HEK293 (cell line): ENCODE results near the gene PRELID2.

Experiments
- TSHZ1 ChIP-seq: fragments of 450-650 bp; formaldehyde crosslinking; IDR thresholded peaks from 2 replicates; pipeline ENCODE4 v1.5.1; 2016; ENCODE audit warnings: missing biosample characterization, missing genetic modification characterization, borderline replicate concordance
- ZBTB26 ChIP-seq: fragments of 450-650 bp; formaldehyde crosslinking; optimal IDR thresholded peaks from 2 replicates; pipeline ENCODE3; 2016; ENCODE audit warnings: missing biosample characterization, mild to moderate bottlenecking, missing genetic modification characterization
- ZNF174 ChIP-seq: fragments of 450-650 bp; formaldehyde crosslinking; IDR thresholded peaks from 2 replicates; pipeline ENCODE4 v1.5.0; 2017; ENCODE audit warnings: missing biosample characterization, mild to moderate bottlenecking, missing genetic modification characterization
- ZNF274 ChIP-seq, 2 experiments: fragments of 200-500 bp in 1 of 2; fragments of 450-650 bp in 1 of 2; sonication (Bioruptor generic) in 1 of 2; formaldehyde crosslinking in 1 of 2; IDR thresholded peaks; 2 replicates each; pipeline versions ENCODE4 v1.5.1 to v1.6.1; 2014 to 2016; ENCODE audit warnings: borderline replicate concordance in 1 of 2, inconsistent platforms in 1 of 2, low read length in 1 of 2, missing biosample characterization in 1 of 2, missing genetic modification characterization in 1 of 2
- ZNF324 ChIP-seq: fragments of 450-650 bp; formaldehyde crosslinking; IDR thresholded peaks from 2 replicates; pipeline ENCODE4 v1.5.1; 2016; ENCODE audit warnings: missing biosample characterization, missing genetic modification characterization
- ZNF362 ChIP-seq: fragments of 450-650 bp; formaldehyde crosslinking; IDR thresholded peaks from 2 replicates; pipeline ENCODE4 v1.5.1; 2016; ENCODE audit warnings: missing biosample characterization, missing genetic modification characterization
- ZNF830 ChIP-seq: fragments of 450-650 bp; IDR thresholded peaks from 2 replicates; pipeline ENCODE4 v1.5.0; 2018; ENCODE audit warnings: missing biosample characterization, missing genetic modification characterization, low read depth, mild to moderate bottlenecking, moderate library complexity
- TF ChIP-seq, protein P1 (sequence below): fragments of 450-650 bp; formaldehyde crosslinking; IDR thresholded peaks from 2 replicates; pipeline ENCODE4 v1.5.1; 2016; ENCODE audit warnings: missing biosample characterization, missing genetic modification characterization
- TF ChIP-seq, protein P2 (sequence below): IDR thresholded peaks from 2 replicates; pipeline ENCODE4 v1.6.1; 2011; ENCODE audit warnings: mild to moderate bottlenecking, low read depth, low read length, borderline replicate concordance
- TF ChIP-seq, protein P3 (sequence below): fragments of 450-650 bp; formaldehyde crosslinking; IDR thresholded peaks from 2 replicates; pipeline ENCODE4 v1.5.1; 2016; ENCODE audit warnings: missing biosample characterization, missing genetic modification characterization
- TF ChIP-seq, protein P4 (sequence below): fragments of 450-650 bp; formaldehyde crosslinking; IDR thresholded peaks from 2 replicates; pipeline ENCODE4 v1.5.1; 2016; ENCODE audit warnings: missing biosample characterization, missing genetic modification characterization

- TF ChIP-seq, protein P1, sequence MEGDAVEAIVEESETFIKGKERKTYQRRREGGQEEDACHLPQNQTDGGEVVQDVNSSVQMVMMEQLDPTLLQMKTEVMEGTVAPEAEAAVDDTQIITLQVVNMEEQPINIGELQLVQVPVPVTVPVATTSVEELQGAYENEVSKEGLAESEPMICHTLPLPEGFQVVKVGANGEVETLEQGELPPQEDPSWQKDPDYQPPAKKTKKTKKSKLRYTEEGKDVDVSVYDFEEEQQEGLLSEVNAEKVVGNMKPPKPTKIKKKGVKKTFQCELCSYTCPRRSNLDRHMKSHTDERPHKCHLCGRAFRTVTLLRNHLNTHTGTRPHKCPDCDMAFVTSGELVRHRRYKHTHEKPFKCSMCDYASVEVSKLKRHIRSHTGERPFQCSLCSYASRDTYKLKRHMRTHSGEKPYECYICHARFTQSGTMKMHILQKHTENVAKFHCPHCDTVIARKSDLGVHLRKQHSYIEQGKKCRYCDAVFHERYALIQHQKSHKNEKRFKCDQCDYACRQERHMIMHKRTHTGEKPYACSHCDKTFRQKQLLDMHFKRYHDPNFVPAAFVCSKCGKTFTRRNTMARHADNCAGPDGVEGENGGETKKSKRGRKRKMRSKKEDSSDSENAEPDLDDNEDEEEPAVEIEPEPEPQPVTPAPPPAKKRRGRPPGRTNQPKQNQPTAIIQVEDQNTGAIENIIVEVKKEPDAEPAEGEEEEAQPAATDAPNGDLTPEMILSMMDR (tag by site-specific recombination) = no peak
- no peak for TF ChIP-seq ZNF274 (IDR thresholded peaks at IDR 0.05; ENCODE audit: low read length)
- no peak for TF ChIP-seq ZNF274 (tag by site-specific recombination; IDR thresholded peaks at IDR 0.05; ENCODE audit: borderline replicate concordance)
- TF ChIP-seq ZNF174 (tag by site-specific recombination) = no peak
- no peak for TF ChIP-seq ZNF324 (tag by site-specific recombination)
- TF ChIP-seq, protein P2, sequence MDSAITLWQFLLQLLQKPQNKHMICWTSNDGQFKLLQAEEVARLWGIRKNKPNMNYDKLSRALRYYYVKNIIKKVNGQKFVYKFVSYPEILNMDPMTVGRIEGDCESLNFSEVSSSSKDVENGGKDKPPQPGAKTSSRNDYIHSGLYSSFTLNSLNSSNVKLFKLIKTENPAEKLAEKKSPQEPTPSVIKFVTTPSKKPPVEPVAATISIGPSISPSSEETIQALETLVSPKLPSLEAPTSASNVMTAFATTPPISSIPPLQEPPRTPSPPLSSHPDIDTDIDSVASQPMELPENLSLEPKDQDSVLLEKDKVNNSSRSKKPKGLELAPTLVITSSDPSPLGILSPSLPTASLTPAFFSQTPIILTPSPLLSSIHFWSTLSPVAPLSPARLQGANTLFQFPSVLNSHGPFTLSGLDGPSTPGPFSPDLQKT = no peak
- no peak for TF ChIP-seq ZNF362 (tag by site-specific recombination)
- TF ChIP-seq, protein P3, sequence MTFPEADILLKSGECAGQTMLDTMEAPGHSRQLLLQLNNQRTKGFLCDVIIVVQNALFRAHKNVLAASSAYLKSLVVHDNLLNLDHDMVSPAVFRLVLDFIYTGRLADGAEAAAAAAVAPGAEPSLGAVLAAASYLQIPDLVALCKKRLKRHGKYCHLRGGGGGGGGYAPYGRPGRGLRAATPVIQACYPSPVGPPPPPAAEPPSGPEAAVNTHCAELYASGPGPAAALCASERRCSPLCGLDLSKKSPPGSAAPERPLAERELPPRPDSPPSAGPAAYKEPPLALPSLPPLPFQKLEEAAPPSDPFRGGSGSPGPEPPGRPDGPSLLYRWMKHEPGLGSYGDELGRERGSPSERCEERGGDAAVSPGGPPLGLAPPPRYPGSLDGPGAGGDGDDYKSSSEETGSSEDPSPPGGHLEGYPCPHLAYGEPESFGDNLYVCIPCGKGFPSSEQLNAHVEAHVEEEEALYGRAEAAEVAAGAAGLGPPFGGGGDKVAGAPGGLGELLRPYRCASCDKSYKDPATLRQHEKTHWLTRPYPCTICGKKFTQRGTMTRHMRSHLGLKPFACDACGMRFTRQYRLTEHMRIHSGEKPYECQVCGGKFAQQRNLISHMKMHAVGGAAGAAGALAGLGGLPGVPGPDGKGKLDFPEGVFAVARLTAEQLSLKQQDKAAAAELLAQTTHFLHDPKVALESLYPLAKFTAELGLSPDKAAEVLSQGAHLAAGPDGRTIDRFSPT = no peak
- no peak for TF ChIP-seq ZNF830 (tag by site-specific recombination)
- TF ChIP-seq, protein P4, sequence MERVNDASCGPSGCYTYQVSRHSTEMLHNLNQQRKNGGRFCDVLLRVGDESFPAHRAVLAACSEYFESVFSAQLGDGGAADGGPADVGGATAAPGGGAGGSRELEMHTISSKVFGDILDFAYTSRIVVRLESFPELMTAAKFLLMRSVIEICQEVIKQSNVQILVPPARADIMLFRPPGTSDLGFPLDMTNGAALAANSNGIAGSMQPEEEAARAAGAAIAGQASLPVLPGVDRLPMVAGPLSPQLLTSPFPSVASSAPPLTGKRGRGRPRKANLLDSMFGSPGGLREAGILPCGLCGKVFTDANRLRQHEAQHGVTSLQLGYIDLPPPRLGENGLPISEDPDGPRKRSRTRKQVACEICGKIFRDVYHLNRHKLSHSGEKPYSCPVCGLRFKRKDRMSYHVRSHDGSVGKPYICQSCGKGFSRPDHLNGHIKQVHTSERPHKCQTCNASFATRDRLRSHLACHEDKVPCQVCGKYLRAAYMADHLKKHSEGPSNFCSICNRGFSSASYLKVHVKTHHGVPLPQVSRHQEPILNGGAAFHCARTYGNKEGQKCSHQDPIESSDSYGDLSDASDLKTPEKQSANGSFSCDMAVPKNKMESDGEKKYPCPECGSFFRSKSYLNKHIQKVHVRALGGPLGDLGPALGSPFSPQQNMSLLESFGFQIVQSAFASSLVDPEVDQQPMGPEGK (tag by site-specific recombination) = no peak
- no peak for TF ChIP-seq TSHZ1 (tag by site-specific recombination)
- no peak for TF ChIP-seq ZBTB26
Measured at GRCh38 chr5:145858959-145859358, 23.8 kb upstream of the PRELID2 start.
